Common myeloid progenitor, CD34-positive (primary cell): ENCODE data around the gene CADPS2.

Experiments used
- CTCF ChIA-PET: fragments of 350-600 bp; sonication (Branson Sonifier 250); formaldehyde crosslinking; loops from one replicate; lab custom pipeline; 2021; ENCODE audit warnings: antibody characterized with exemption; lab: Charles Lee
- POLR2A ChIA-PET: fragments of 350-600 bp; sonication (Branson Sonifier 250); formaldehyde crosslinking; loops from one replicate; lab custom pipeline; 2021; ENCODE audit warnings: antibody characterized with exemption; lab: Charles Lee
- DNase-seq, 3 donors: peaks; one replicate each; pipeline versions ENCODE4 v3.0.0 to v3.0.0-alpha.2; 2013
- H3K27ac ChIP-seq, 2 experiments: 1 replicate in 1 of 2; 2 replicates in 1 of 2; pipeline ENCODE4 v1.7.0; 2013; ENCODE audit warnings: inconsistent platforms in 2 of 2, low read length in 2 of 2, mild to moderate bottlenecking in 2 of 2, low read depth in 1 of 2, moderate library complexity in 1 of 2; ENCODE audit not compliant: severe bottlenecking in 2 of 2, insufficient read depth in 1 of 2, poor library complexity in 1 of 2
- H3K27me3 ChIP-seq, 5 experiments: replicated peaks in 2 of 5; 1 replicate in 3 of 5; 2 replicates in 2 of 5; pipeline versions ENCODE4 v1.6.1 to v1.7.0; 2013; ENCODE audit warnings: low read length in 4 of 5, mild to moderate bottlenecking in 2 of 5, moderate library complexity in 2 of 5, inconsistent platforms in 1 of 5; ENCODE audit not compliant: insufficient read depth in 5 of 5, control insufficient read depth in 4 of 5
- H3K36me3 ChIP-seq, 4 experiments: 1 replicate in 2 of 4; 2 replicates in 2 of 4; pipeline versions ENCODE4 v1.6.1 to v1.7.0; 2013; ENCODE audit warnings: low read length in 3 of 4, control low read depth in 1 of 4, mild to moderate bottlenecking in 1 of 4; ENCODE audit not compliant: control insufficient read depth in 4 of 4, insufficient read depth in 4 of 4
- H3K4me1 ChIP-seq, 4 experiments: 1 replicate in 3 of 4; 2 replicates in 1 of 4; pipeline versions ENCODE4 v1.6.1 to v1.7.1; 2013; ENCODE audit warnings: low read length in 3 of 4, mild to moderate bottlenecking in 3 of 4, control low read depth in 1 of 4, inconsistent platforms in 1 of 4, moderate library complexity in 1 of 4; ENCODE audit not compliant: control insufficient read depth in 4 of 4, insufficient read depth in 4 of 4; ENCODE audit errors: control extremely low read depth in 1 of 4
- H3K4me3 ChIP-seq, 7 experiments: 1 replicate in 4 of 7; 2 replicates in 3 of 7; pipeline versions ENCODE4 v1.5.1 to v1.7.0; 2013; ENCODE audit warnings: mild to moderate bottlenecking in 7 of 7, low read length in 6 of 7, moderate library complexity in 6 of 7, inconsistent platforms in 2 of 7, low read depth in 2 of 7, control low read depth in 1 of 7; ENCODE audit not compliant: insufficient read depth in 4 of 7, control insufficient read depth in 1 of 7; ENCODE audit errors: extremely low read depth in 1 of 7
- H3K9me3 ChIP-seq, 5 experiments: 1 replicate in 4 of 5; 2 replicates in 1 of 5; pipeline versions ENCODE4 v1.6.1 to v1.7.1; 2013; ENCODE audit warnings: low read length in 4 of 5, mild to moderate bottlenecking in 2 of 5, inconsistent platforms in 1 of 5, low read depth in 1 of 5, moderate library complexity in 1 of 5; ENCODE audit not compliant: control insufficient read depth in 4 of 5, insufficient read depth in 2 of 5; ENCODE audit errors: control extremely low read depth in 1 of 5
- WGBS: methylation state at CpG from one replicate; pipeline ENCODE4 v1.1.5; 2013; ENCODE audit not compliant: insufficient coverage; 5-methylcytosine and 5-hydroxymethylcytosine counted together

CADPS2 gene

GRCh38 chr7:122813845-122814244 lies 72.4 kb downstream of the CADPS2 start:
- POLR2A ChIA-PET = no interaction called here
- H3K9me3 ChIP-seq = no peaks in the 10 kb centered on the region
- WGBS = 100% methylated on average over 2 of the region's 3 CpGs
- H3K4me3 ChIP-seq = no peak overlapping the region
- H3K27me3 ChIP-seq = no peaks in the 10 kb centered on the region
- no peak overlapping the region for H3K27ac ChIP-seq
- no peak for DNase-seq
- no peaks in the 10 kb centered on the region for H3K4me1 ChIP-seq
- H3K36me3 ChIP-seq = no peaks in the 10 kb centered on the region
- CTCF ChIA-PET = interaction anchor here (1.5 kb wide), 1 partner anchor 10 kb away, joined by 3 read pairs; no protein-coding TSS in a partner anchor

GRCh38 chr7:122803851-122804250 lies 82.4 kb downstream of the CADPS2 start:
- H3K9me3 ChIP-seq = no peaks in the 10 kb centered on the region
- no peaks in the 10 kb centered on the region for H3K27me3 ChIP-seq
- no peak for DNase-seq
- H3K36me3 ChIP-seq = no peaks in the 10 kb centered on the region
- peaks cover 0 to 5% (median 0%) of the 10 kb centered on the region in 4 experiments for H3K4me1 ChIP-seq
- CTCF ChIA-PET = interaction anchor here (0.6 to 1.2 kb wide), 2 partner anchors 10 to 146 kb away, joined by 3 to 4 read pairs; no protein-coding TSS in a partner anchor
- H3K4me3 ChIP-seq = no peak overlapping the region
- POLR2A ChIA-PET = no interaction called here
- no peak overlapping the region for H3K27ac ChIP-seq
- 100% methylated on average over 1 of the region's 1 CpG for WGBS

- ChIA-PET POLR2A (no interaction called here), CTCF (interaction anchor here (1.1 to 1.2 kb wide), 2 partner anchors 11 to 350 kb away, joined by 3 read pairs; no protein-coding TSS in a partner anchor)
- Histone ChIP-seq H3K27me3 (no peaks in the 10 kb centered on the region), H3K9me3 (no peaks in the 10 kb centered on the region), H3K27ac (no peak overlapping the region), H3K4me1 (peaks cover 0 to 5% (median 0%) of the 10 kb centered on the region in 4 experiments), H3K36me3 (no peaks in the 10 kb centered on the region), H3K4me3 (peak overlapping the region in 1 of 7 experiments; percentile 2)
- DNase-seq = peak; percentile 2 to 54 (median 33)
- WGBS = 13% methylated on average over 1 of the region's 2 CpGs
Observed at GRCh38 chr7:122803323-122803722, 82.9 kb downstream of the CADPS2 start.

GRCh38 chr7:122802301-122802751 lies 83.9 kb downstream of the CADPS2 start:
- Histone ChIP-seq H3K36me3 (no peaks in the 10 kb centered on the region), H3K27ac (no peak overlapping the region), H3K4me1 (peaks cover 0 to 5% (median 0%) of the 10 kb centered on the region in 4 experiments), H3K4me3 (no peak overlapping the region), H3K27me3 (no peaks in the 10 kb centered on the region), H3K9me3 (no peaks in the 10 kb centered on the region)
- WGBS = 23% methylated on average over 5 of the region's 6 CpGs
- CTCF ChIA-PET = interaction anchor here (1.1 kb wide), 1 partner anchor 351 kb away, joined by 3 read pairs; no protein-coding TSS in a partner anchor
- DNase-seq = peak in 1 of 3 donors; percentile 8
- POLR2A ChIA-PET = no interaction called here

GRCh38 chr7:122791959-122792545 lies 94.2 kb downstream of the CADPS2 start:
- DNase-seq = no peak
- 80% methylated on average over 1 of the region's 3 CpGs for WGBS
- Histone ChIP-seq H3K27me3 (no peaks in the 10 kb centered on the region), H3K36me3 (no peaks in the 10 kb centered on the region), H3K9me3 (no peaks in the 10 kb centered on the region), H3K4me1 (no peaks in the 10 kb centered on the region), H3K27ac (no peak overlapping the region), H3K4me3 (no peak overlapping the region)
- POLR2A ChIA-PET = no interaction called here
- CTCF ChIA-PET = no interaction called here

- CTCF ChIA-PET = no interaction called here
- no peaks in the 10 kb centered on the region for H3K27me3 ChIP-seq
- H3K36me3 ChIP-seq = no peaks in the 10 kb centered on the region
- no peaks in the 10 kb centered on the region for H3K4me1 ChIP-seq
- no peak overlapping the region for H3K27ac ChIP-seq
- no peak for DNase-seq
- POLR2A ChIA-PET = no interaction called here
- H3K9me3 ChIP-seq = peaks cover 0 to 3% (median 0%) of the 10 kb centered on the region in 5 experiments
- WGBS = no CpG with 5 or more reads among the region's 2 CpGs
- H3K4me3 ChIP-seq = no peak overlapping the region
Observed at GRCh38 chr7:122790591-122790990, 95.7 kb downstream of the CADPS2 start.

- Histone ChIP-seq H3K36me3 (no peaks in the 10 kb centered on the region), H3K9me3 (peaks cover 0 to 3% (median 0%) of the 10 kb centered on the region in 5 experiments), H3K4me1 (no peaks in the 10 kb centered on the region), H3K27ac (no peak overlapping the region), H3K27me3 (no peaks in the 10 kb centered on the region), H3K4me3 (no peak overlapping the region)
- CTCF ChIA-PET = no interaction called here
- POLR2A ChIA-PET = no interaction called here
- no peak for DNase-seq
- WGBS = 100% methylated on average over 1 of the region's 3 CpGs
Observed at GRCh38 chr7:122790132-122790531, 96.1 kb downstream of the CADPS2 start.
